Measurements from ENCODE around the gene ZNF814. TPM values are rescaled to one million over a fixed set of nuclear protein-coding genes. Genes with fewer than 3 reads are reported as not detected.
A peak's percentile ranks its signal among the peaks of the same experiment; 100 is the strongest.
"Not testable (repeated sequence)": the region's sequence is repeated elsewhere in the genome, so short reads cannot be mapped to it uniquely, and the experiment has no call there.

The ZNF814 gene
- total and polyA plus RNA-seq, 8 donors = 3.7 to 10.8 (median 6.6) TPM

GRCh38 chr19:57870225-57870624 is 18.6 kb downstream of the ZNF814 start:
- FAIRE-seq = no peak

GRCh38 chr19:57869655-57870054 is 19.2 kb downstream of the ZNF814 start:
- H3K9me3 ChIP-seq; H3K27ac ChIP-seq; H3K4me3 ChIP-seq; ATAC-seq; H3K4me1 ChIP-seq; H3K27me3 ChIP-seq; FAIRE-seq; DNase-seq; intact Hi-C loops (cut with DNase I): not testable (repeated sequence)
- peaks cover 6 to 36% (median 32%) of the 10 kb centered on the region in 3 donors for H3K36me3 ChIP-seq
- WGBS, 2 donors = 94 to 97% methylated on average over 6 of the region's 6 CpGs

More at GRCh38 chr19:57870225-57870624, 18.6 kb downstream of the ZNF814 start:
- H3K4me3 ChIP-seq = no peak overlapping the region
- ATAC-seq (peak in 1 of 4 donors; percentile 21), DNase-seq (no peak)
- TF ChIP-seq CTCF (IDR thresholded peaks at IDR 0.05) = no peak
- H3K4me1 ChIP-seq = no peaks in the 10 kb centered on the region
- H3K27ac ChIP-seq = no peak overlapping the region
- intact Hi-C loops (cut with DNase I) = no loop called here
- WGBS, 2 donors = 26 to 33% methylated on average over 2 of the region's 2 CpGs
- no peaks in the 10 kb centered on the region for H3K27me3 ChIP-seq
- H3K9me3 ChIP-seq = peaks cover 0 to 5% (median 2%) of the 10 kb centered on the region in 4 donors
- peaks cover under 1 to 30% (median 27%) of the 10 kb centered on the region in 3 donors for H3K36me3 ChIP-seq

GRCh38 chr19:57867868-57868492 is 20.9 kb downstream of the ZNF814 start:
- no peaks in the 10 kb centered on the region for H3K4me1 ChIP-seq
- no peak overlapping the region for H3K27ac ChIP-seq
- H3K9me3 ChIP-seq = peaks cover 0 to under 1% (median 0%) of the 10 kb centered on the region in 4 donors
- no peak for DNase-seq
- intact Hi-C loops (cut with DNase I) = no loop called here
- H3K4me3 ChIP-seq = no peak overlapping the region
- no peak for FAIRE-seq
- H3K36me3 ChIP-seq = peaks cover 9 to 42% (median 38%) of the 10 kb centered on the region in 3 donors
- no peak for TF ChIP-seq CTCF (IDR thresholded peaks at IDR 0.05)
- H3K27me3 ChIP-seq = no peaks in the 10 kb centered on the region
- WGBS, 2 donors = 99 to 100% methylated on average over 7 of the region's 7 CpGs
- no peak for ATAC-seq

- FAIRE-seq; ATAC-seq; H3K4me1 ChIP-seq; H3K27me3 ChIP-seq; DNase-seq; H3K27ac ChIP-seq; H3K9me3 ChIP-seq; intact Hi-C loops (cut with DNase I); H3K4me3 ChIP-seq: not testable (repeated sequence)
- H3K36me3 ChIP-seq = peaks cover 19 to 75% (median 46%) of the 10 kb centered on the region in 3 donors
- WGBS, 2 donors = 93 to 97% methylated on average over 3 of the region's 3 CpGs
Observed at GRCh38 chr19:57862351-57862750, 26.5 kb downstream of the ZNF814 start.

- DNase-seq; H3K27ac ChIP-seq; H3K27me3 ChIP-seq; FAIRE-seq; ATAC-seq; intact Hi-C loops (cut with DNase I); H3K4me1 ChIP-seq; H3K4me3 ChIP-seq; H3K9me3 ChIP-seq: not testable (repeated sequence)
- peaks cover 3 to 20% (median 6%) of the 10 kb centered on the region in 3 donors for H3K36me3 ChIP-seq
- 85 to 96% methylated on average over 2 of the region's 2 CpGs for WGBS, 2 donors
Observed at GRCh38 chr19:57854117-57854516, 34.7 kb downstream of the ZNF814 start.

GRCh38 chr19:57851812-57852603 is 36.8 kb downstream of the ZNF814 start:
- 69 to 76% methylated on average over 5 to 6 of the region's 6 CpGs for WGBS, 2 donors
- H3K27ac ChIP-seq; H3K36me3 ChIP-seq; H3K27me3 ChIP-seq; H3K9me3 ChIP-seq; H3K4me3 ChIP-seq; FAIRE-seq; ATAC-seq; DNase-seq; intact Hi-C loops (cut with DNase I); H3K4me1 ChIP-seq: not testable (repeated sequence)

Measured in pancreas (tissue), 10 donors.